OCI-LY3 (cell line): ENCODE measurements around the gene PDLIM5.

Experiments used
- H2AFZ ChIP-seq: fragments of 200-600, 300-600 bp; shearing (Covaris generic); 2 replicates; pipeline ENCODE4 v1.6.0; 2014; ENCODE audit warnings: antibody characterized with exemption, low read depth, low read length
- H3K27ac ChIP-seq: fragments of 200-600, 300-600 bp; sonication (generic); 2 replicates; pipeline ENCODE4 v1.5.1; 2014; ENCODE audit warnings: mild to moderate bottlenecking, low read length, moderate library complexity, mixed read lengths
- H3K27me3 ChIP-seq: fragments of 200-600, 300-600 bp; sonication (generic); 2 replicates; pipeline ENCODE4 v1.6.1; 2014; ENCODE audit warnings: low read depth, low read length, mixed read lengths
- H3K36me3 ChIP-seq: fragments of 200-600, 300-600 bp; sonication (generic); replicated peaks from 2 replicates; pipeline ENCODE3; 2014; ENCODE audit warnings: low read depth, low read length, mixed read lengths
- H3K4me1 ChIP-seq: fragments of 300-600, 200-600 bp; sonication (generic); 2 replicates; pipeline ENCODE4 v1.6.1; 2014; ENCODE audit warnings: low read length, mixed read lengths
- H3K4me2 ChIP-seq: fragments of 200-600, 300-600 bp; sonication (generic); 2 replicates; pipeline ENCODE4 v1.6.1; 2014; ENCODE audit warnings: low read length, mixed read lengths
- H3K4me3 ChIP-seq: fragments of 300-600, 200-600 bp; sonication (generic); 2 replicates; pipeline ENCODE4 v1.5.1; 2014; ENCODE audit warnings: antibody characterized with exemption, mild to moderate bottlenecking, low read length, moderate library complexity
- H3K79me2 ChIP-seq: fragments of 300-600, 200-600 bp; shearing (Covaris generic); 2 replicates; pipeline ENCODE4 v1.6.1; 2014; ENCODE audit warnings: mild to moderate bottlenecking, low read length, mixed read lengths
- H3K9ac ChIP-seq: fragments of 300-600, 200-600 bp; shearing (Covaris generic); 2 replicates; pipeline ENCODE4 v1.6.0; 2014; ENCODE audit warnings: mild to moderate bottlenecking, low read length, moderate library complexity
- H3K9me3 ChIP-seq: fragments of 200-600, 300-600 bp; shearing (Covaris generic); 2 replicates; pipeline ENCODE4 v1.6.1; 2014; ENCODE audit warnings: low read length, mixed read lengths; ENCODE audit not compliant: insufficient read depth
- H4K20me1 ChIP-seq: fragments of 200-600, 300-600 bp; sonication (generic); 2 replicates; pipeline ENCODE4 v1.6.1; 2016; ENCODE audit warnings: low read length, mixed read lengths; ENCODE audit not compliant: insufficient read depth
- CTCF ChIP-seq: fragments of 200-600, 300-600 bp; sonication (generic); IDR thresholded peaks from 2 replicates; pipeline ENCODE4 v1.5.1; 2014; ENCODE audit warnings: antibody characterized with exemption, low read length, low read depth
- EZH2phosphoT487 ChIP-seq: fragments of 200-600 bp; shearing (Covaris generic); IDR thresholded peaks from 2 replicates; pipeline ENCODE4 v1.6.1; 2018; ENCODE audit warnings: antibody characterized with exemption, mixed run types, low read depth

The PDLIM5 gene

DNA sequence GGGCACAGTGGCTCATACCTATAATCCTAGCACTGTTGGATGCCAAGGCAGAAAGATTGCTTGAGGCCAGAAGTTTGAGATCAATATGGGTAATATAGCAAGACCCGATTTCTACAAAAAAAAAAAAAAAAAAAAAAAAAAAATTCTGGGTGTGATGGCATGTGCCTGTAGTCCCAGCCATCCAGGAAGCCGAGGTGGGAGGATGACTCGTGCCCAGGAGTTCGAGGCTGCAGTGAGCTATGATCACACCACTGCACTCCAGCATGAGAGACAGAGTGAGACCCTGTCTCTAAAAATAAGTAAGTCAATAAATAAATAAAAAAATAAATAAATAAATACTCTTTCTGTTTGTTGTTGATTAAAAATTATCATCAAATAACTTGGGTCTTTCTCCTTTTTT is 243.6 kb downstream of the PDLIM5 start:
- Histone ChIP-seq H3K79me2 (no peaks in the 10 kb centered on the region), H3K4me1 (no peaks in the 10 kb centered on the region), H3K27ac (no peak overlapping the region), H3K36me3 (no peaks in the 10 kb centered on the region), H4K20me1 (no peaks in the 10 kb centered on the region), H3K9ac (no peak overlapping the region), H3K4me2 (no peak overlapping the region), H3K27me3 (no peaks in the 10 kb centered on the region), H3K9me3 (no peaks in the 10 kb centered on the region), H3K4me3 (no peak overlapping the region), H2AFZ (no peak overlapping the region)
- TF ChIP-seq CTCF (no peak), EZH2phosphoT487 (no peak)

- H3K36me3 ChIP-seq, result no peaks in the 10 kb centered on the region
- H3K79me2 ChIP-seq, result no peaks in the 10 kb centered on the region
- no peaks in the 10 kb centered on the region for H3K4me1 ChIP-seq
- TF ChIP-seq CTCF (no peak), EZH2phosphoT487 (no peak)
- no peak overlapping the region for H2AFZ ChIP-seq
- no peaks in the 10 kb centered on the region for H4K20me1 ChIP-seq
- no peak overlapping the region for H3K27ac ChIP-seq
- H3K4me2 ChIP-seq, result no peak overlapping the region
- H3K9ac ChIP-seq, result no peak overlapping the region
- H3K9me3 ChIP-seq, result no peaks in the 10 kb centered on the region
- H3K27me3 ChIP-seq, result no peaks in the 10 kb centered on the region
- no peak overlapping the region for H3K4me3 ChIP-seq
Observed at GRCh38 chr4:94698187-94698586, 246.4 kb downstream of the PDLIM5 start.

DNA sequence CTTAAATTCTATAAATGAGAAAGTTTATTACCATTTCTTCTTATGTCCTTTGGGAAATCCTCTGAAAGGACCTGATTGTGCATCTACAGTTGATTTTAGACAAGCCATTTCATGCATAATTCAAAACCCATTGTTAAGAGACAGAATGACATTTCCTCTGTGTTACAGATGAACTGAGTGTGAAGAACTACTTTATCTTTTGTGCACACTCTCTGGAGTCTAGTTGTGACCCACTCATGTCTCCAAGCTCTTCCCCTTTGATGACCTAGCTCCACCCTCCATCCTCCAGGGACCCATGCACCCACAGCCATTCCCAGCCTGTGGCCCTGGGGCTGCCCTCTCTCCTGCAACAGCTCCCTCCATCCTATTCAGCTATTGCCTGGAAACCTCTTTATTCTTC is 248.6 kb downstream of the PDLIM5 start:
- Histone ChIP-seq H3K79me2 (no peaks in the 10 kb centered on the region), H3K27me3 (no peaks in the 10 kb centered on the region), H2AFZ (no peak overlapping the region), H3K4me3 (no peak overlapping the region), H3K9ac (no peak overlapping the region), H3K9me3 (no peaks in the 10 kb centered on the region), H4K20me1 (no peaks in the 10 kb centered on the region), H3K4me2 (no peak overlapping the region), H3K27ac (no peak overlapping the region), H3K4me1 (no peaks in the 10 kb centered on the region), H3K36me3 (no peaks in the 10 kb centered on the region)
- TF ChIP-seq CTCF (no peak), EZH2phosphoT487 (no peak)

GRCh38 chr4:94701631-94702300 is 250.0 kb downstream of the PDLIM5 start:
- H3K9ac ChIP-seq, result no peak overlapping the region
- no peak overlapping the region for H3K27ac ChIP-seq
- no peaks in the 10 kb centered on the region for H3K9me3 ChIP-seq
- no peak overlapping the region for H3K4me3 ChIP-seq
- no peaks in the 10 kb centered on the region for H3K79me2 ChIP-seq
- no peak overlapping the region for H3K4me2 ChIP-seq
- TF ChIP-seq CTCF (no peak), EZH2phosphoT487 (no peak)
- no peaks in the 10 kb centered on the region for H3K36me3 ChIP-seq
- no peaks in the 10 kb centered on the region for H3K4me1 ChIP-seq
- no peaks in the 10 kb centered on the region for H3K27me3 ChIP-seq
- H2AFZ ChIP-seq, result no peak overlapping the region
- no peaks in the 10 kb centered on the region for H4K20me1 ChIP-seq
